Body of pancreas (tissue), 4 donors: ENCODE data around the gene DPPA5.

Experiments used
- POLR2A ChIP-seq, 3 donors: fragments of 450-650 bp; IDR thresholded peaks; one replicate each; pipeline ENCODE4 v1.6.1; 2016; ENCODE audit warnings: antibody characterized with exemption in 3 of 3, mild to moderate bottlenecking in 2 of 3
- TF ChIP-seq, protein P1 (sequence below), 7 experiments: fragments of 450-650 bp in 4 of 7; fragments of 200-600 bp in 3 of 7; sonication (generic) in 3 of 7; IDR thresholded peaks; one replicate each; pipeline ENCODE4 v1.5.1; 2016 to 2019; ENCODE audit warnings: antibody characterized with exemption in 7 of 7

DNA sequence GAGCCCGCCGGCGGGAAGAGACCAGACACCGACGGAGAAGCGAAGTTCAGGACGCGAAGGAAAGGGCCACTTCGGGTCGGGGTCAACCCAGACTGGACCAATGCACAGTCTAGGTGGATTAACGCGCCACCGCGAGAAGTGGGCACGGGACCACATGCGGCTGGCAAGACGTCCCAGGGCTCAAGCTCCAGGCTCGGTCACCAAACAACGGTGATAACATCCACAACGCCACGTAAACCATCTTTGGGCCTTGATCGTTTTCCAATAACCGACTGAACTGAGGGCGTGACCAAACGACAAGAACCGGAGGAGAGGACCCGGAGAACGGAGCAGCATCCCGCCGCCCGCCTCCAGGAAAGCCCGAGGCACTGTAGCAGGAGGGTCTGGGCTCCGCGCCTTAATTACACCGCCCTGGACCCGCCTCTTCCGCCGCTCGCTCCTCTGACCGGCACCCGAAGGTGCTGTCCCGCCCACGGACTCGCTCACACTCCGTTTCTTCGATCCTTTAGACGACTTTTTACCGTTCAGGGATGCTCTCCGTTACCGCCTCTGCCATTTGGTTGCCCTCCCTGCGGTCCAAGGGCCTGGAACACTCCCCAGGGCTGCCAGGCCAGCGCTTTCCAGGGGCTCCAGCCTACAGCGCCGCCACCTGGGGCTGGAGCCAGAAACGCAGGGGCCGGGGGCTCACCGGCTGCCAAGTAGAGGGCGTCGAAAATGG is 44.1 kb downstream of the DPPA5 start:
- TF ChIP-seq, protein P1, sequence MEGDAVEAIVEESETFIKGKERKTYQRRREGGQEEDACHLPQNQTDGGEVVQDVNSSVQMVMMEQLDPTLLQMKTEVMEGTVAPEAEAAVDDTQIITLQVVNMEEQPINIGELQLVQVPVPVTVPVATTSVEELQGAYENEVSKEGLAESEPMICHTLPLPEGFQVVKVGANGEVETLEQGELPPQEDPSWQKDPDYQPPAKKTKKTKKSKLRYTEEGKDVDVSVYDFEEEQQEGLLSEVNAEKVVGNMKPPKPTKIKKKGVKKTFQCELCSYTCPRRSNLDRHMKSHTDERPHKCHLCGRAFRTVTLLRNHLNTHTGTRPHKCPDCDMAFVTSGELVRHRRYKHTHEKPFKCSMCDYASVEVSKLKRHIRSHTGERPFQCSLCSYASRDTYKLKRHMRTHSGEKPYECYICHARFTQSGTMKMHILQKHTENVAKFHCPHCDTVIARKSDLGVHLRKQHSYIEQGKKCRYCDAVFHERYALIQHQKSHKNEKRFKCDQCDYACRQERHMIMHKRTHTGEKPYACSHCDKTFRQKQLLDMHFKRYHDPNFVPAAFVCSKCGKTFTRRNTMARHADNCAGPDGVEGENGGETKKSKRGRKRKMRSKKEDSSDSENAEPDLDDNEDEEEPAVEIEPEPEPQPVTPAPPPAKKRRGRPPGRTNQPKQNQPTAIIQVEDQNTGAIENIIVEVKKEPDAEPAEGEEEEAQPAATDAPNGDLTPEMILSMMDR (IDR thresholded peaks at IDR 0.05) = peak in 6 of 7 experiments; percentile 16 to 50 (median 40)
- TF ChIP-seq POLR2A (IDR thresholded peaks at IDR 0.05) = peak; percentile 44 to 77 (median 69)
